HepG2 (cell line): ENCODE results near the gene CABP2. TPM values are rescaled to one million over a fixed set of nuclear protein-coding genes. Genes with fewer than 3 reads are reported as not detected.

ENCODE experiments used
- ATAC-seq: fragments of 200-7000 bp; cut with Tn5 transposase; 3 replicates; pipeline ENCODE4 v1.9.1; 2020; ENCODE audit warnings: mild to moderate bottlenecking, moderate library complexity
- BruUV-seq: library from RNA; stranded (reverse); fragments of 400-500 nt; replicated peaks from 2 replicates; lab custom pipeline; 2021; lab: Mats Ljungman, UMichigan
- CTCF ChIA-PET: fragments of 300-600 bp; formaldehyde crosslinking; extraction: SDS; loops from one replicate; lab custom pipeline; 2021; ENCODE audit warnings: low total read pairs, inconsistent platforms, low intra/inter-chr PET ratio; lab: Yijun Ruan, JAX
- POLR2A ChIA-PET: fragments of 350-600 bp; sonication (Branson Sonifier 250); formaldehyde crosslinking; loops from one replicate; lab custom pipeline; 2020; ENCODE audit warnings: antibody characterized with exemption, inconsistent platforms; lab: Yijun Ruan, JAX
- DNase-seq: peaks from one replicate; pipeline ENCODE4 v3.0.0-alpha.2; 2015; ENCODE audit warnings: low spot score
- FAIRE-seq: peaks from 3 replicates; lab custom pipeline; 2011; peaks lifted over from hg19 to GRCh38; lab: Jason Lieb, UNC
- H2AFZ ChIP-seq: one replicate; pipeline ENCODE4 v1.6.1; 2011; ENCODE audit warnings: low read length, inconsistent platforms
- H3K27ac ChIP-seq: fragments of 300-600 bp; 3 replicates; pipeline ENCODE4 v1.8.0; 2011; ENCODE audit warnings: mixed run types, mild to moderate bottlenecking, mixed read lengths, low read length, inconsistent platforms; ENCODE audit not compliant: insufficient read depth; ENCODE audit errors: extremely low read length
- H3K27me3 ChIP-seq, 2 experiments: fragments of 200-600 bp in 1 of 2; 2 replicates in 1 of 2; 3 replicates in 1 of 2; pipeline versions ENCODE4 v1.6.0 to v1.8.0; 2011; ENCODE audit warnings: low read length in 2 of 2, mild to moderate bottlenecking in 2 of 2, moderate library complexity in 2 of 2, inconsistent platforms in 1 of 2; ENCODE audit not compliant: insufficient read depth in 2 of 2, control insufficient read depth in 1 of 2
- H3K36me3 ChIP-seq, 2 experiments: fragments of 200-600 bp in 1 of 2; replicated peaks in 1 of 2; 2 replicates in 1 of 2; 3 replicates in 1 of 2; pipeline versions ENCODE4 v1.5.1 to v1.8.0; 2011; ENCODE audit warnings: low read length in 2 of 2, inconsistent platforms in 1 of 2; ENCODE audit not compliant: insufficient read depth in 2 of 2, control insufficient read depth in 1 of 2
- H3K4me1 ChIP-seq: 2 replicates; pipeline ENCODE4 v1.5.1; 2012; ENCODE audit warnings: low read length, inconsistent platforms; ENCODE audit not compliant: insufficient read depth
- H3K4me2 ChIP-seq: 2 replicates; pipeline ENCODE4 v1.6.0; 2011; ENCODE audit warnings: low read depth, low read length, inconsistent platforms
- H3K4me3 ChIP-seq, 3 experiments: fragments of 200-600 bp in 1 of 3; sonication (generic), shearing (Covaris generic) in 1 of 3; replicated peaks in 1 of 3; 2 replicates each; pipeline ENCODE4 v1.5.1; 2011 to 2016; ENCODE audit warnings: low read length in 3 of 3, inconsistent platforms in 2 of 3, low read depth in 2 of 3, mild to moderate bottlenecking in 2 of 3, control low read depth in 1 of 3, mixed read lengths in 1 of 3; ENCODE audit not compliant: insufficient read depth in 1 of 3
- H3K79me2 ChIP-seq: one replicate; pipeline ENCODE4 v1.6.1; 2011; ENCODE audit warnings: low read length, inconsistent platforms; ENCODE audit not compliant: insufficient read depth
- H3K9ac ChIP-seq: 2 replicates; pipeline ENCODE4 v1.6.0; 2011; ENCODE audit warnings: mild to moderate bottlenecking, low read depth, low read length, inconsistent platforms; ENCODE audit not compliant: insufficient read depth
- H3K9me3 ChIP-seq: 2 replicates; pipeline ENCODE4 v1.5.1; 2012; ENCODE audit warnings: mild to moderate bottlenecking, low read length
- H4K20me1 ChIP-seq: 2 replicates; pipeline ENCODE4 v1.6.0; 2011; ENCODE audit warnings: inconsistent platforms, mild to moderate bottlenecking, low read length, moderate library complexity; ENCODE audit not compliant: insufficient read depth
- HNF4G ChIP-seq, 2 experiments: sonication (generic) in 1 of 2; formaldehyde crosslinking in 1 of 2; IDR thresholded peaks; 2 replicates each; pipeline versions ENCODE4 v1.4.0 to v1.6.1; 2011 to 2020; ENCODE audit warnings: borderline replicate concordance in 2 of 2, low read depth in 2 of 2, mild to moderate bottlenecking in 2 of 2, low read length in 1 of 2, missing genetic modification reagents in 1 of 2, moderate library complexity in 1 of 2
- JARID2 ChIP-seq: sonication (generic); formaldehyde crosslinking; IDR thresholded peaks from 2 replicates; pipeline ENCODE4 v1.8.1; 2023; ENCODE audit warnings: missing genetic modification reagents, inconsistent platforms; ENCODE audit not compliant: insufficient replicate concordance
- MXI1 ChIP-seq: IDR thresholded peaks from 3 replicates; pipeline ENCODE4 v1.6.1; 2012; ENCODE audit warnings: low read depth, low read length, inconsistent platforms, borderline replicate concordance
- RBFOX2 ChIP-seq: fragments of 200-400 bp; formaldehyde crosslinking; IDR thresholded peaks from 2 replicates; pipeline ENCODE4 v1.6.1; 2017; ENCODE audit warnings: low read depth, mild to moderate bottlenecking, low read length
- RCOR2 ChIP-seq: IDR thresholded peaks from 2 replicates; pipeline ENCODE4 v1.6.1; 2016; ENCODE audit warnings: missing biosample characterization, missing genetic modification reagents
- REPIN1 ChIP-seq: sonication (generic); formaldehyde crosslinking; IDR thresholded peaks from 2 replicates; pipeline ENCODE4 v1.8.0; 2022; ENCODE audit warnings: missing genetic modification reagents, low read depth, mild to moderate bottlenecking, borderline replicate concordance
- THAP11 ChIP-seq: IDR thresholded peaks from 2 replicates; pipeline ENCODE4 v1.6.1; 2016; ENCODE audit warnings: missing biosample characterization, missing genetic modification reagents
- TOPORS ChIP-seq: sonication (generic); formaldehyde crosslinking; IDR thresholded peaks from 2 replicates; pipeline ENCODE4 v1.8.0; 2023; ENCODE audit warnings: mild to moderate bottlenecking, missing genetic modification reagents
- ZNF564 ChIP-seq: sonication (generic); formaldehyde crosslinking; IDR thresholded peaks from 2 replicates; pipeline ENCODE4 v1.8.1; 2023; ENCODE audit warnings: mild to moderate bottlenecking, missing genetic modification reagents
- WGBS: methylation state at CpG from one replicate; pipeline ENCODE4 v1.1.6; 2017; ENCODE audit warnings: low lambda C conversion rate; 5-methylcytosine and 5-hydroxymethylcytosine counted together
- in situ Hi-C: cut with HindIII; loops from 2 replicates; pipeline ENCODE4 v1.10.0; 2017; ENCODE audit warnings: low pct_unique_long_range_greater_than_20kb; ENCODE audit not compliant: extremely low pct_ligation_motif_present
- intact Hi-C: fragments of 100-400 bp; cut with micrococcal nuclease; formaldehyde crosslinking; loops from one replicate; pipeline ENCODE4 v1.10.0; 2022; ENCODE audit not compliant: unreplicated experiment
- polyA plus RNA-seq, 8 experiments: library from polyadenylated mRNA; depleted of rRNA in 3 of 8; stranded (reverse) in 7 of 8; unstranded in 1 of 8; fragments of >200 nt; fragmentation: Illumina TruSeq in 4 of 8; extraction: Trizol in 4 of 8; gene quantifications; 2 replicates each; pipeline versions ENCODE4 v1.2.1 to v1.2.3, GENCODE V29; 2011 to 2016; ENCODE audit warnings: low read depth in 4 of 8, missing spikeins in 1 of 8, mixed read lengths in 1 of 8; ENCODE audit not compliant: insufficient read depth in 1 of 8
- total RNA-seq, 5 experiments: library from RNA; depleted of rRNA; stranded (reverse); fragments of >200 nt; fragmentation: Illumina TruSeq; extraction: Trizol; gene quantifications; 2 replicates each; pipeline ENCODE4 v1.2.3, GENCODE V29; 2016; ENCODE audit warnings: low read depth in 1 of 5
- TF ChIP-seq, protein P1 (sequence below): sonication (generic); formaldehyde crosslinking; IDR thresholded peaks from 2 replicates; pipeline ENCODE4 v1.5.1; 2020; ENCODE audit warnings: mild to moderate bottlenecking, missing genetic modification reagents, moderate library complexity
- TF ChIP-seq, protein P2 (sequence below): sonication (generic); formaldehyde crosslinking; IDR thresholded peaks from 2 replicates; pipeline ENCODE4 v1.4.0; 2020; ENCODE audit warnings: missing genetic modification reagents

The CABP2 gene
- total and polyA plus RNA-seq, 2 of the 13 experiments (the other 11 are each of a cell fraction or from before 2014, with no cell fraction given): not detected

DNA sequence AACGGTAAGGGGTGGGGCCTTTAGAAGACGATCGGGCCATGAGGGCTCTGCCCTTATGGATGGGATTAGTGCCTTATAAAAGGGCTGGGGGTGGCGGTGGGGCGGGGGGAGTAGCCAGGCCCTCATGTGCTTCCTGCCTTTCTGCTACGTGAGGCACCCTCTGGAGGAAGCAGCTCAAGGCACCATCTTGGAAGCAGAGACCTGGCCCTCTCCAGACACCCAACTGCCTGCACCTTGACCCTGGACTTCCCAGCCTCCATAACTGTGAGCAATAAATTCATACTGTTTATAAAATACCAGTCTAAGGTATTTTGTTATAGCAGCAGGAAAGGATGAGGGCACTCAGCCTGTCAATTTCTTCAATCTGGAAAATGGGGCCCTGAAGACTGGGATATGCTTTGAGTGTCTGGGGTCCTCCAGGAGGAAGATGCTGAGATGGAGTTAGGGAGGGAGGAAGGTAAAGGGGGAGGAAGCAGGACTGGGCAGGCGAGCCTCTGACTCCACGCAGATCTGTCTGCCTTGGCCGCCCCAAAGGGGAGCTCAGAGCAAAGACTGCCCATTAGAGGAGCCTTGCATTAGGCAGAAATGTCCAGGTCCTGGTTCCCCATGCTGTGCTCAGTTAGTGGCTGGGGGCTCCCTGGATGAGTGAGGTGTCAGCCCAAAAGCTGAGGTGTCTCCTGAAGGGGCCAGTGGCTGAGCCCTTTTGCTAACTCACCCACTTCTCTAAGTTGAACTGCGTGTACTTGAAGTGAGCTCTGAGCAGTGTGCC, 5.3 kb downstream of the CABP2 start:
- no peaks in the 10 kb centered on the region for H3K79me2 ChIP-seq
- ChIA-PET CTCF (no interaction called here), POLR2A (no interaction called here)
- no TSS peak for BruUV-seq
- no peaks in the 10 kb centered on the region for H3K4me1 ChIP-seq
- no peak overlapping the region for H3K27ac ChIP-seq
- WGBS: 54% methylated on average over 4 of the region's 10 CpGs
- H2AFZ ChIP-seq: no peak overlapping the region
- H3K27me3 ChIP-seq: peaks cover 4 to 16% of the 10 kb centered on the region in 2 experiments; a peak in 4 of 5 replicates
- in situ Hi-C loops: no loop called here
- no peak overlapping the region for H3K4me3 ChIP-seq
- no peak for ATAC-seq
- DNase-seq: no peak
- no peak overlapping the region for H3K4me2 ChIP-seq
- no peak for FAIRE-seq
- no peaks in the 10 kb centered on the region for H4K20me1 ChIP-seq
- TF ChIP-seq JARID2 (CRISPR knock-in tag) (no peak), THAP11 (CRISPR knock-in tag) (no peak), RCOR2 (CRISPR knock-in tag) (no peak), ZNF564 (CRISPR knock-in tag) (no peak), RBFOX2 (no peak), MXI1 (no peak)
- no peaks in the 10 kb centered on the region for H3K36me3 ChIP-seq
- intact Hi-C loops: no loop called here
- no peak overlapping the region for H3K9ac ChIP-seq
- H3K9me3 ChIP-seq: no peaks in the 10 kb centered on the region

- FAIRE-seq (no peak), ATAC-seq (no peak), DNase-seq (no peak)
- in situ Hi-C loops (no loop called here), intact Hi-C loops (no loop called here)
- no peaks in the 10 kb centered on the region for H4K20me1 ChIP-seq
- H3K4me1 ChIP-seq: no peaks in the 10 kb centered on the region
- H2AFZ ChIP-seq: no peak overlapping the region
- BruUV-seq: no TSS peak
- no peak overlapping the region for H3K9ac ChIP-seq
- no peaks in the 10 kb centered on the region for H3K36me3 ChIP-seq
- H3K27me3 ChIP-seq: peaks cover 4 to 8% of the 10 kb centered on the region in 2 experiments; a peak in 3 of 5 replicates
- no peak overlapping the region for H3K4me3 ChIP-seq
- H3K9me3 ChIP-seq: no peaks in the 10 kb centered on the region
- POLR2A ChIA-PET: no interaction called here
- CTCF ChIA-PET: no interaction called here
- 43% methylated on average over 3 of the region's 9 CpGs for WGBS
- H3K4me2 ChIP-seq: no peak overlapping the region
- no peak overlapping the region for H3K27ac ChIP-seq
- no peaks in the 10 kb centered on the region for H3K79me2 ChIP-seq
- TF ChIP-seq HNF4G (IDR thresholded peaks at IDR 0.05; ENCODE audit: borderline replicate concordance, low read depth, low read length): no peak
- no peak for TF ChIP-seq HNF4G (CRISPR knock-in tag; IDR thresholded peaks at IDR 0.05; ENCODE audit: borderline replicate concordance, low read depth)
- no peak for TF ChIP-seq REPIN1 (CRISPR knock-in tag)
- TF ChIP-seq, protein P1, sequence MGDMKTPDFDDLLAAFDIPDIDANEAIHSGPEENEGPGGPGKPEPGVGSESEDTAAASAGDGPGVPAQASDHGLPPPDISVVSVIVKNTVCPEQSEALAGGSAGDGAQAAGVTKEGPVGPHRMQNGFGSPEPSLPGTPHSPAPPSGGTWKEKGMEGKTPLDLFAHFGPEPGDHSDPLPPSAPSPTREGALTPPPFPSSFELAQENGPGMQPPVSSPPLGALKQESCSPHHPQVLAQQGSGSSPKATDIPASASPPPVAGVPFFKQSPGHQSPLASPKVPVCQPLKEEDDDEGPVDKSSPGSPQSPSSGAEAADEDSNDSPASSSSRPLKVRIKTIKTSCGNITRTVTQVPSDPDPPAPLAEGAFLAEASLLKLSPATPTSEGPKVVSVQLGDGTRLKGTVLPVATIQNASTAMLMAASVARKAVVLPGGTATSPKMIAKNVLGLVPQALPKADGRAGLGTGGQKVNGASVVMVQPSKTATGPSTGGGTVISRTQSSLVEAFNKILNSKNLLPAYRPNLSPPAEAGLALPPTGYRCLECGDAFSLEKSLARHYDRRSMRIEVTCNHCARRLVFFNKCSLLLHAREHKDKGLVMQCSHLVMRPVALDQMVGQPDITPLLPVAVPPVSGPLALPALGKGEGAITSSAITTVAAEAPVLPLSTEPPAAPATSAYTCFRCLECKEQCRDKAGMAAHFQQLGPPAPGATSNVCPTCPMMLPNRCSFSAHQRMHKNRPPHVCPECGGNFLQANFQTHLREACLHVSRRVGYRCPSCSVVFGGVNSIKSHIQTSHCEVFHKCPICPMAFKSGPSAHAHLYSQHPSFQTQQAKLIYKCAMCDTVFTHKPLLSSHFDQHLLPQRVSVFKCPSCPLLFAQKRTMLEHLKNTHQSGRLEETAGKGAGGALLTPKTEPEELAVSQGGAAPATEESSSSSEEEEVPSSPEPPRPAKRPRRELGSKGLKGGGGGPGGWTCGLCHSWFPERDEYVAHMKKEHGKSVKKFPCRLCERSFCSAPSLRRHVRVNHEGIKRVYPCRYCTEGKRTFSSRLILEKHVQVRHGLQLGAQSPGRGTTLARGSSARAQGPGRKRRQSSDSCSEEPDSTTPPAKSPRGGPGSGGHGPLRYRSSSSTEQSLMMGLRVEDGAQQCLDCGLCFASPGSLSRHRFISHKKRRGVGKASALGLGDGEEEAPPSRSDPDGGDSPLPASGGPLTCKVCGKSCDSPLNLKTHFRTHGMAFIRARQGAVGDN (CRISPR knock-in tag): no peak
- TF ChIP-seq, protein P2, sequence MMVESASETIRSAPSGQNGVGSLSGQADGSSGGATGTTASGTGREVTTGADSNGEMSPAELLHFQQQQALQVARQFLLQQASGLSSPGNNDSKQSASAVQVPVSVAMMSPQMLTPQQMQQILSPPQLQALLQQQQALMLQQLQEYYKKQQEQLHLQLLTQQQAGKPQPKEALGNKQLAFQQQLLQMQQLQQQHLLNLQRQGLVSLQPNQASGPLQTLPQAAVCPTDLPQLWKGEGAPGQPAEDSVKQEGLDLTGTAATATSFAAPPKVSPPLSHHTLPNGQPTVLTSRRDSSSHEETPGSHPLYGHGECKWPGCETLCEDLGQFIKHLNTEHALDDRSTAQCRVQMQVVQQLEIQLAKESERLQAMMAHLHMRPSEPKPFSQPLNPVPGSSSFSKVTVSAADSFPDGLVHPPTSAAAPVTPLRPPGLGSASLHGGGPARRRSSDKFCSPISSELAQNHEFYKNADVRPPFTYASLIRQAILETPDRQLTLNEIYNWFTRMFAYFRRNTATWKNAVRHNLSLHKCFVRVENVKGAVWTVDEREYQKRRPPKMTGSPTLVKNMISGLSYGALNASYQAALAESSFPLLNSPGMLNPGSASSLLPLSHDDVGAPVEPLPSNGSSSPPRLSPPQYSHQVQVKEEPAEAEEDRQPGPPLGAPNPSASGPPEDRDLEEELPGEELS (CRISPR knock-in tag): no peak
- TF ChIP-seq TOPORS (CRISPR knock-in tag): no peak
Observed at GRCh38 chr11:67516806-67517205, 6.4 kb downstream of the CABP2 start.
